Stomach (tissue), 9 donors: ENCODE measurements around the gene GCNT1. TPM values are rescaled to one million over a fixed set of nuclear protein-coding genes. Genes with fewer than 3 reads are reported as not detected.

Experiments used
- DNase-seq, 2 donors: peaks; one replicate each; pipeline versions ENCODE4 v3.0.0 to v3.0.0-alpha.2; 2013 to 2019
- H3K27ac ChIP-seq, 5 donors: fragments of 200-600 bp in 4 of 5; sonication (generic) in 4 of 5; one replicate each; pipeline ENCODE4 v1.5.1; 2013 to 2019; ENCODE audit warnings: mild to moderate bottlenecking in 1 of 5, moderate library complexity in 1 of 5
- H3K27me3 ChIP-seq, 3 donors: fragments of 200-600 bp; sonication (generic); one replicate each; pipeline ENCODE4 v1.5.1; 2017 to 2019; ENCODE audit warnings: mixed run types in 1 of 3
- H3K36me3 ChIP-seq, 4 donors: fragments of 200-600 bp; sonication (generic); 1 replicate in 3 of 4; 2 replicates in 1 of 4; pipeline ENCODE4 v1.5.1; 2016 to 2019
- H3K4me1 ChIP-seq, 4 donors: fragments of 200-600 bp; sonication (generic); one replicate each; pipeline ENCODE4 v1.5.1; 2016 to 2019
- H3K4me3 ChIP-seq, 4 donors: fragments of 200-600 bp; sonication (generic) in 3 of 4; one replicate each; pipeline ENCODE4 v1.5.1; 2016 to 2019; ENCODE audit warnings: mild to moderate bottlenecking in 1 of 4
- H3K9me3 ChIP-seq, 4 donors: fragments of 200-600 bp; sonication (generic); one replicate each; pipeline ENCODE4 v1.5.1; 2016 to 2019
- CTCF ChIP-seq, 7 experiments: fragments of 450-650 bp in 4 of 7; fragments of 200-600 bp in 3 of 7; sonication (generic) in 3 of 7; IDR thresholded peaks; one replicate each; pipeline ENCODE4 v1.5.1; 2016 to 2019; ENCODE audit warnings: antibody characterized with exemption in 7 of 7, control low read depth in 2 of 7, mild to moderate bottlenecking in 1 of 7
- EP300 ChIP-seq: sonication (generic); formaldehyde crosslinking; IDR thresholded peaks from one replicate; pipeline ENCODE4 v1.6.1; 2017; ENCODE audit warnings: antibody characterized with exemption
- POLR2A ChIP-seq, 4 donors: fragments of 450-650 bp; IDR thresholded peaks; one replicate each; pipeline ENCODE4 v1.6.1; 2016; ENCODE audit warnings: antibody characterized with exemption in 4 of 4, control low read depth in 2 of 4, mild to moderate bottlenecking in 1 of 4, moderate library complexity in 1 of 4
- POLR2AphosphoS5 ChIP-seq, 3 donors: sonication (generic); formaldehyde crosslinking; IDR thresholded peaks; one replicate each; pipeline ENCODE4 v1.6.1; 2016; ENCODE audit warnings: antibody characterized with exemption in 3 of 3
- WGBS, 5 donors: extraction: QIAGEN DNeasy Blood & Tissue Kit in 3 of 5; methylation state at CpG; one replicate each; pipeline versions ENCODE4 v1.1.5 to v1.1.7; 2013 to 2018; 5-methylcytosine and 5-hydroxymethylcytosine counted together
- intact Hi-C: fragments of 100-400 bp; cut with DNase I; formaldehyde crosslinking; loops from one replicate; pipeline ENCODE4 v1.15.1; 2023; ENCODE audit warnings: low total_unique reads
- polyA plus RNA-seq, 3 donors: library from polyadenylated mRNA; stranded (reverse); fragments of 200-250 nt; gene quantifications; one replicate each; pipeline ENCODE4 v1.2.3, GENCODE V29; 2013
- total RNA-seq, 5 donors: library from RNA; depleted of rRNA; stranded (reverse); fragments of >200 nt; gene quantifications; one replicate each; pipeline versions ENCODE4 v1.1.0 to v1.2.3, GENCODE V29; 2014 to 2016
- donor health status: healthy with polysubstance abuse.
- donor health status: Bipolar disorder and iron deficiency.
- donor health status: healthy.

Gene GCNT1
- total and polyA plus RNA-seq, 8 donors, result 3.1 to 136 (median 11.6) TPM

GRCh38 chr9:76423216-76424177 is 35.5 kb upstream of the GCNT1 start:
- peaks cover 0 to 6% (median 2%) of the 10 kb centered on the region in 4 donors for H3K4me1 ChIP-seq
- intact Hi-C loops, result no loop called here
- H3K27me3 ChIP-seq, result no peaks in the 10 kb centered on the region
- no peak overlapping the region for H3K4me3 ChIP-seq
- no peaks in the 10 kb centered on the region for H3K36me3 ChIP-seq
- H3K9me3 ChIP-seq, result no peaks in the 10 kb centered on the region
- no peak overlapping the region for H3K27ac ChIP-seq
- 47 to 77% (median 61%) methylated on average over 2 of the region's 2 CpGs for WGBS, 5 donors
- TF ChIP-seq EP300 (no peak), POLR2AphosphoS5 (IDR thresholded peaks at IDR 0.05) (no peak), CTCF (IDR thresholded peaks at IDR 0.05) (no peak), POLR2A (IDR thresholded peaks at IDR 0.05) (no peak)
- DNase-seq, result peak in 1 of 2 donors; percentile 15

- intact Hi-C loops, result no loop called here
- Histone ChIP-seq H3K27ac (no peak overlapping the region), H3K27me3 (no peaks in the 10 kb centered on the region), H3K4me3 (no peak overlapping the region), H3K9me3 (no peaks in the 10 kb centered on the region), H3K4me1 (peaks cover 0 to 6% (median 2%) of the 10 kb centered on the region in 4 donors), H3K36me3 (no peaks in the 10 kb centered on the region)
- no peak for DNase-seq
- TF ChIP-seq CTCF (IDR thresholded peaks at IDR 0.05) (no peak), EP300 (no peak), POLR2A (IDR thresholded peaks at IDR 0.05) (no peak), POLR2AphosphoS5 (IDR thresholded peaks at IDR 0.05) (no peak)
- WGBS, 5 donors, result 77 to 89% (median 87%) methylated on average over 4 of the region's 4 CpGs
Observed at GRCh38 chr9:76424491-76424890, 34.5 kb upstream of the GCNT1 start.

- H3K36me3 ChIP-seq, result no peaks in the 10 kb centered on the region
- DNase-seq, result no peak
- H3K4me3 ChIP-seq, result no peak overlapping the region
- TF ChIP-seq CTCF (IDR thresholded peaks at IDR 0.05), result no peak
- TF ChIP-seq POLR2AphosphoS5 (IDR thresholded peaks at IDR 0.05), result no peak
- TF ChIP-seq EP300, result no peak
- TF ChIP-seq POLR2A (IDR thresholded peaks at IDR 0.05), result no peak
- no peaks in the 10 kb centered on the region for H3K27me3 ChIP-seq
- no peaks in the 10 kb centered on the region for H3K9me3 ChIP-seq
- no peak overlapping the region for H3K27ac ChIP-seq
- H3K4me1 ChIP-seq, result peaks cover 0 to 6% (median 2%) of the 10 kb centered on the region in 4 donors
- intact Hi-C loops, result no loop called here
- 90 to 92% (median 91%) methylated on average over 8 of the region's 8 CpGs for WGBS, 5 donors
Observed at GRCh38 chr9:76425677-76426453, 33.1 kb upstream of the GCNT1 start.

DNA sequence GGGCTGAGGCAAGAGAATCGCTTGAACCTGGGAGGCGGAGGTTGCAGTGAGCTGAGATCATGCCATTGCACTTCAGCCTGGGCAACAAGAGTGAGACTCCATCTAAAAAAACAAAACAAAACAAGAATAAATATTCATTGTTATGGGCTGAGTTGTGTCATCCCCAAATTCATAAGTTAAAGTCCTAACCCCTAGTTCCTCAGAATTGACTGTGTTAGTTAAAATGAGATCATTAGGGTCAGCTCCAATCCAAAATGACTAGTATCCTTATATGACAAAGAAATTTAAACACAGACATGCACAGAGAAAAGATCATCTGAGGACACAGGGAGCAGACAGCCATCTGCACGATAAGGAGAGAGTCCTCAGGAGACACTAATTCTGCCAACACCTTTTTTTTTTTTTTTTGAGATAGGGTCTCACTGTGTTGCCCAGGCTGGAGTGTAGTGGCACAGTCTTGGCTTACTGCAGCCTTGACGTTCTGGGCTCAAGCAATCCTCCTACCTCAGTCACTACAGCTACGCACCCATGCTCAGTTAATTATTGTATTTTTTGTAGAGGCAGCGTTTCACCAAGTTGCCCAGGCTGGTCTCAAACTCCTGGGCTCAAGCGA is 32.1 kb upstream of the GCNT1 start:
- intact Hi-C loops, result no loop called here
- Histone ChIP-seq H3K4me1 (peaks cover 0 to 6% (median 2%) of the 10 kb centered on the region in 4 donors), H3K36me3 (no peaks in the 10 kb centered on the region), H3K27me3 (no peaks in the 10 kb centered on the region), H3K9me3 (no peaks in the 10 kb centered on the region), H3K4me3 (no peak overlapping the region), H3K27ac (no peak overlapping the region)
- DNase-seq, result no peak
- TF ChIP-seq POLR2AphosphoS5 (IDR thresholded peaks at IDR 0.05) (no peak), EP300 (no peak), CTCF (IDR thresholded peaks at IDR 0.05) (no peak), POLR2A (IDR thresholded peaks at IDR 0.05) (no peak)
- 82 to 91% (median 88%) methylated on average over 7 of the region's 7 CpGs for WGBS, 5 donors
